Smooth muscle cell (in vitro differentiated cells): Measurements from ENCODE around the gene PDE9A. TPM values are rescaled to one million over a fixed set of nuclear protein-coding genes. Genes with fewer than 3 reads are reported as not detected.

Experiments used
- DNase-seq: peaks from one replicate; lab custom pipeline; 2025; ENCODE audit not compliant: unreplicated experiment; lab: John Stamatoyannopoulos, UW
- H2AFZ ChIP-seq: fragments of 200-600 bp; sonication (generic); 2 replicates; pipeline ENCODE4 v1.6.0; 2016; ENCODE audit warnings: antibody characterized with exemption, low read depth, mild to moderate bottlenecking
- H3F3A ChIP-seq: fragments of 200-600 bp; sonication (generic); 2 replicates; pipeline ENCODE4 v1.6.0; 2017; ENCODE audit warnings: antibody characterized with exemption, low read depth
- H3K27ac ChIP-seq: fragments of 200-600 bp; sonication (generic); 2 replicates; pipeline ENCODE4 v1.5.1; 2016; ENCODE audit warnings: low read depth, mild to moderate bottlenecking
- H3K27me3 ChIP-seq: fragments of 200-600 bp; sonication (generic); 2 replicates; pipeline ENCODE4 v1.6.1; 2016; ENCODE audit warnings: low read depth, mild to moderate bottlenecking
- H3K36me3 ChIP-seq: fragments of 200-600 bp; sonication (generic); 2 replicates; pipeline ENCODE4 v1.5.1; 2016; ENCODE audit warnings: low read depth
- H3K4me1 ChIP-seq: fragments of 200-600 bp; sonication (generic); 2 replicates; pipeline ENCODE4 v1.5.1; 2016; ENCODE audit warnings: low read depth
- H3K4me2 ChIP-seq: fragments of 200-600 bp; sonication (generic); 2 replicates; pipeline ENCODE4 v1.6.0; 2016; ENCODE audit warnings: mild to moderate bottlenecking
- H3K4me3 ChIP-seq: fragments of 200-600 bp; sonication (generic); 2 replicates; pipeline ENCODE4 v1.5.1; 2016; ENCODE audit warnings: mild to moderate bottlenecking
- H3K79me2 ChIP-seq: fragments of 200-600 bp; sonication (generic); 2 replicates; pipeline ENCODE4 v1.6.0; 2016; ENCODE audit warnings: low read depth, mild to moderate bottlenecking
- H3K9ac ChIP-seq: fragments of 200-600 bp; sonication (generic); 2 replicates; pipeline ENCODE4 v1.6.0; 2016; ENCODE audit warnings: low read depth
- H3K9me3 ChIP-seq: fragments of 200-600 bp; sonication (generic); replicated peaks from 2 replicates; pipeline ENCODE4 v1.5.1; 2016; ENCODE audit warnings: low read depth
- H4K20me1 ChIP-seq: fragments of 200-600 bp; sonication (generic); 2 replicates; pipeline ENCODE4 v1.6.0; 2016; ENCODE audit warnings: low read depth
- CTCF ChIP-seq: fragments of 200-600 bp; sonication (generic); IDR thresholded peaks from 2 replicates; pipeline ENCODE4 v1.5.1; 2017; ENCODE audit warnings: borderline replicate concordance, mild to moderate bottlenecking, antibody characterized with exemption; ENCODE audit not compliant: insufficient read depth, poor library complexity, severe bottlenecking
- WGBS: methylation state at CpG from one replicate; pipeline ENCODE4 v1.1.7; 2016; ENCODE audit warnings: low lambda C conversion rate; 5-methylcytosine and 5-hydroxymethylcytosine counted together
- polyA plus RNA-seq: library from polyadenylated mRNA; unstranded; fragments of >200 nt; fragmentation: Nextera tagmentation; extraction: Ambion mirVana; gene quantifications from 2 replicates; pipeline ENCODE4 v1.2.1, GENCODE V29; 2016
- total RNA-seq: library from RNA; depleted of rRNA; stranded (reverse); fragments of >200 nt; gene quantifications from 2 replicates; pipeline ENCODE4 v1.2.3, GENCODE V29; 2014

The PDE9A gene
- total and polyA plus RNA-seq, 2 experiments from 2014 or later = 4.3 to 12.3 TPM

- no peaks in the 10 kb centered on the region for H3F3A ChIP-seq
- no peak overlapping the region for H3K27ac ChIP-seq
- DNase-seq = no peak
- TF ChIP-seq CTCF = no peak
- no peak overlapping the region for H2AFZ ChIP-seq
- 82% methylated on average over 21 of the region's 21 CpGs for WGBS
- no peaks in the 10 kb centered on the region for H4K20me1 ChIP-seq
- no peak overlapping the region for H3K4me3 ChIP-seq
- H3K9ac ChIP-seq = no peak overlapping the region
- no peak overlapping the region for H3K4me2 ChIP-seq
- no peaks in the 10 kb centered on the region for H3K79me2 ChIP-seq
- H3K4me1 ChIP-seq = peaks cover 9% of the 10 kb centered on the region
- no peaks in the 10 kb centered on the region for H3K36me3 ChIP-seq
- no peaks in the 10 kb centered on the region for H3K9me3 ChIP-seq
- no peaks in the 10 kb centered on the region for H3K27me3 ChIP-seq
These were observed 93.3 kb downstream of the PDE9A start for GRCh38 chr21:42746593-42747275.

- Histone ChIP-seq H3K9me3 (no peaks in the 10 kb centered on the region), H3K27ac (no peak overlapping the region), H4K20me1 (no peaks in the 10 kb centered on the region), H2AFZ (no peak overlapping the region), H3F3A (no peaks in the 10 kb centered on the region), H3K27me3 (no peaks in the 10 kb centered on the region), H3K36me3 (no peaks in the 10 kb centered on the region), H3K4me1 (peaks cover 9% of the 10 kb centered on the region), H3K4me2 (no peak overlapping the region), H3K4me3 (no peak overlapping the region), H3K79me2 (no peaks in the 10 kb centered on the region), H3K9ac (no peak overlapping the region)
- TF ChIP-seq CTCF = no peak
- WGBS = 72% methylated on average over 10 of the region's 10 CpGs
- DNase-seq = no peak
These were observed 93.9 kb downstream of the PDE9A start for GRCh38 chr21:42747276-42747701.

GRCh38 chr21:42747746-42748351, 94.4 kb downstream of the PDE9A start:
- Histone ChIP-seq H4K20me1 (no peaks in the 10 kb centered on the region), H3K36me3 (no peaks in the 10 kb centered on the region), H3F3A (no peaks in the 10 kb centered on the region), H3K27me3 (no peaks in the 10 kb centered on the region), H3K4me1 (peaks cover 9% of the 10 kb centered on the region), H3K79me2 (no peaks in the 10 kb centered on the region), H3K9me3 (no peaks in the 10 kb centered on the region), H2AFZ (no peak overlapping the region), H3K9ac (no peak overlapping the region), H3K27ac (no peak overlapping the region), H3K4me2 (no peak overlapping the region), H3K4me3 (no peak overlapping the region)
- WGBS = 84% methylated on average over 15 of the region's 15 CpGs
- no peak for DNase-seq
- TF ChIP-seq CTCF = no peak
